OCI-LY1 (cell line): ENCODE measurements around the gene TMEM164.

Experiments used
- H2AFZ ChIP-seq: fragments of 200-600 bp; sonication (generic), shearing (Covaris generic); 2 replicates; pipeline ENCODE4 v1.6.0; 2014; ENCODE audit warnings: antibody characterized with exemption, mild to moderate bottlenecking, low read length
- H3F3A ChIP-seq: fragments of 200-600 bp; sonication (generic), shearing (Covaris generic); 2 replicates; pipeline ENCODE4 v1.6.0; 2014; ENCODE audit warnings: mild to moderate bottlenecking, antibody characterized with exemption, low read length, moderate library complexity; ENCODE audit not compliant: insufficient read depth
- H3K27ac ChIP-seq: fragments of 200-600 bp; sonication (generic); 2 replicates; pipeline ENCODE4 v1.5.1; 2014; ENCODE audit warnings: low read length, mixed run types, mild to moderate bottlenecking, low read depth; ENCODE audit not compliant: poor library complexity, severe bottlenecking
- H3K27me3 ChIP-seq: fragments of 200-600 bp; sonication (generic); 2 replicates; pipeline ENCODE4 v1.6.0; 2014; ENCODE audit warnings: antibody characterized with exemption, mild to moderate bottlenecking, low read length, moderate library complexity; ENCODE audit not compliant: insufficient read depth
- H3K36me3 ChIP-seq: fragments of 200-600 bp; sonication (generic); 2 replicates; pipeline ENCODE4 v1.6.1; 2014; ENCODE audit warnings: mild to moderate bottlenecking, antibody characterized with exemption, low read length, moderate library complexity, mixed read lengths; ENCODE audit not compliant: insufficient read depth
- H3K4me1 ChIP-seq: fragments of 200-600 bp; sonication (generic); 2 replicates; pipeline ENCODE4 v1.5.1; 2014; ENCODE audit warnings: mild to moderate bottlenecking, low read length, moderate library complexity; ENCODE audit not compliant: insufficient read depth, severe bottlenecking
- H3K4me2 ChIP-seq: fragments of 200-600 bp; sonication (generic), shearing (Covaris generic); 2 replicates; pipeline ENCODE4 v1.6.1; 2014; ENCODE audit warnings: low read length
- H3K4me3 ChIP-seq: fragments of 200-600 bp; sonication (generic); 2 replicates; pipeline ENCODE4 v1.5.1; 2014; ENCODE audit warnings: low read length, low read depth, mild to moderate bottlenecking, mixed read lengths; ENCODE audit not compliant: poor library complexity, severe bottlenecking
- H3K79me2 ChIP-seq: fragments of 200-600 bp; shearing (Covaris generic); 2 replicates; pipeline ENCODE4 v1.6.1; 2016; ENCODE audit warnings: mixed run types, low read length, mixed read lengths; ENCODE audit not compliant: insufficient read depth
- H3K9ac ChIP-seq: fragments of 200-600 bp; sonication (generic), shearing (Covaris generic); 2 replicates; pipeline ENCODE4 v1.6.1; 2014; ENCODE audit warnings: mild to moderate bottlenecking, low read length, mixed read lengths
- H3K9me2 ChIP-seq: fragments of 200-600 bp; sonication (generic), shearing (Covaris generic); 2 replicates; pipeline ENCODE4 v1.6.1; 2014; ENCODE audit warnings: low read depth, mild to moderate bottlenecking, low read length, mixed read lengths
- H3K9me3 ChIP-seq: fragments of 200-600 bp; shearing (Covaris generic); 2 replicates; pipeline ENCODE4 v1.6.1; 2014; ENCODE audit warnings: low read length, mixed read lengths
- H4K20me1 ChIP-seq: fragments of 200-600 bp; sonication (generic), shearing (Covaris generic); 2 replicates; pipeline ENCODE4 v1.6.0; 2016; ENCODE audit warnings: mild to moderate bottlenecking, low read length; ENCODE audit not compliant: insufficient read depth
- EZH2 ChIP-seq: fragments of 200-600 bp; sonication (generic), shearing (Covaris generic); IDR thresholded peaks from 2 replicates; pipeline ENCODE4 v1.8.0; 2017; ENCODE audit warnings: borderline replicate concordance, mixed run types, mild to moderate bottlenecking, antibody characterized with exemption, low read length, moderate library complexity, mixed read lengths
- TF ChIP-seq, protein P1 (sequence below): fragments of 200-600 bp; sonication (generic), shearing (Covaris generic); IDR thresholded peaks from 2 replicates; pipeline ENCODE4 v1.5.1; 2017; ENCODE audit warnings: mild to moderate bottlenecking, antibody characterized with exemption, low read length, moderate library complexity, mixed read lengths

The TMEM164 gene

DNA sequence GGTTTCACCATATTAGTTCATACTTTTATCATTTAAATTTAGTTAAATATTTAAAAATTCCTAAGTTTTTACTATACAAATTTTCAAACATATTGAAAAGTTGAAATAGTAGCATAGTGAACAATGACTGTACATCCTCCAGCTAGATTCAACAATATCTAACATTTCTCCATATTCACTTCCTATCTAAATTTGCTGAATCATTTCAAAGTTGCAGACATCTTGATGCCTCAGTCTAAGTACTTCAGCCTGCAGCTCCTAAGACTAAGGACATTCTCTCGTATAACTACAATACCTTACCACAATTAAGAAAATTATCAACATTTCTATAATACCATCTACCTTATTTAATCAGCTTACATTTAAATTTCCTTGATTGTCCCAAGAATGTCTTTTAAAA lies 132.7 kb downstream of the TMEM164 start:
- Histone ChIP-seq H3K36me3 (no peaks in the 10 kb centered on the region), H3K4me3 (no peak overlapping the region), H3K27ac (no peak overlapping the region), H3K4me1 (no peaks in the 10 kb centered on the region), H2AFZ (no peak overlapping the region), H3K9me2 (no peaks in the 10 kb centered on the region), H3K9me3 (no peaks in the 10 kb centered on the region), H4K20me1 (no peaks in the 10 kb centered on the region), H3F3A (no peaks in the 10 kb centered on the region), H3K27me3 (no peaks in the 10 kb centered on the region), H3K79me2 (no peaks in the 10 kb centered on the region), H3K4me2 (no peak overlapping the region), H3K9ac (no peak overlapping the region)
- TF ChIP-seq EZH2, result no peak
- TF ChIP-seq, protein P1, sequence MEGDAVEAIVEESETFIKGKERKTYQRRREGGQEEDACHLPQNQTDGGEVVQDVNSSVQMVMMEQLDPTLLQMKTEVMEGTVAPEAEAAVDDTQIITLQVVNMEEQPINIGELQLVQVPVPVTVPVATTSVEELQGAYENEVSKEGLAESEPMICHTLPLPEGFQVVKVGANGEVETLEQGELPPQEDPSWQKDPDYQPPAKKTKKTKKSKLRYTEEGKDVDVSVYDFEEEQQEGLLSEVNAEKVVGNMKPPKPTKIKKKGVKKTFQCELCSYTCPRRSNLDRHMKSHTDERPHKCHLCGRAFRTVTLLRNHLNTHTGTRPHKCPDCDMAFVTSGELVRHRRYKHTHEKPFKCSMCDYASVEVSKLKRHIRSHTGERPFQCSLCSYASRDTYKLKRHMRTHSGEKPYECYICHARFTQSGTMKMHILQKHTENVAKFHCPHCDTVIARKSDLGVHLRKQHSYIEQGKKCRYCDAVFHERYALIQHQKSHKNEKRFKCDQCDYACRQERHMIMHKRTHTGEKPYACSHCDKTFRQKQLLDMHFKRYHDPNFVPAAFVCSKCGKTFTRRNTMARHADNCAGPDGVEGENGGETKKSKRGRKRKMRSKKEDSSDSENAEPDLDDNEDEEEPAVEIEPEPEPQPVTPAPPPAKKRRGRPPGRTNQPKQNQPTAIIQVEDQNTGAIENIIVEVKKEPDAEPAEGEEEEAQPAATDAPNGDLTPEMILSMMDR, result no peak

DNA sequence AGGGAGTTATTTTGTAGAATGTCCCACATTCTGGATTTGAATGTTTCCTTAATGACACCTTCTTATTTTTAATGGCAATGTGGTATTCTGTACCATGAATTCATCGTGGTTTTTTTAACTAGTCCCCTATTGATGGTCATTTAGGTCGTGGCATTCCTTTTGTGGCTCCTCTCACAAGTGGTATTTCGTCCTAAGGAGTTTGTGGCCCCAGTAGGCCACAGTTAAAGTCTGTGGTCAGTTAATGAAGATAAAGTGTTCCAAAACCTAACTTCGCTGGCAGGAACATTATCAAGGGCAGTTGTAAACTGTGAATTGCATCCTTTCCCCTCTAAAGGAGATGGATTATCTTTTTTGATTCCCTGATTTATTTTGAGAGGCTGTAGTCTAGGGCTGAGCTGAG lies 133.2 kb downstream of the TMEM164 start:
- Histone ChIP-seq H3K4me2 (no peak overlapping the region), H3K9ac (no peak overlapping the region), H3K4me1 (no peaks in the 10 kb centered on the region), H3K4me3 (no peak overlapping the region), H3K9me2 (no peaks in the 10 kb centered on the region), H3K79me2 (no peaks in the 10 kb centered on the region), H2AFZ (no peak overlapping the region), H3K9me3 (no peaks in the 10 kb centered on the region), H3K27ac (no peak overlapping the region), H3K36me3 (no peaks in the 10 kb centered on the region), H3K27me3 (no peaks in the 10 kb centered on the region), H4K20me1 (no peaks in the 10 kb centered on the region), H3F3A (no peaks in the 10 kb centered on the region)
- no peak for TF ChIP-seq EZH2
- TF ChIP-seq, protein P1, result no peak

- Histone ChIP-seq H3K27ac (no peak overlapping the region), H3K4me2 (no peak overlapping the region), H3K9ac (no peak overlapping the region), H3K4me3 (no peak overlapping the region), H3K9me3 (no peaks in the 10 kb centered on the region), H3K79me2 (no peaks in the 10 kb centered on the region), H3K4me1 (no peaks in the 10 kb centered on the region), H2AFZ (no peak overlapping the region), H3F3A (no peaks in the 10 kb centered on the region), H3K9me2 (no peaks in the 10 kb centered on the region), H4K20me1 (no peaks in the 10 kb centered on the region), H3K27me3 (no peaks in the 10 kb centered on the region), H3K36me3 (no peaks in the 10 kb centered on the region)
- no peak for TF ChIP-seq EZH2
- TF ChIP-seq, protein P1, result no peak
Observed at GRCh38 chrX:110138557-110138956, 135.6 kb downstream of the TMEM164 start.
